Trophoblast cell (in vitro differentiated cells and primary cell): ENCODE measurements around the gene SLC6A4.

Experiments used
- DNase-seq, 2 donors: peaks; one replicate each; pipeline ENCODE4 v3.0.0-alpha.2; 2016
- H2AFZ ChIP-seq: 2 replicates; pipeline ENCODE4 v1.6.1; 2013; ENCODE audit warnings: low read length, moderate library complexity, mild to moderate bottlenecking; ENCODE audit not compliant: insufficient read depth, poor library complexity
- H2AK5ac ChIP-seq: 2 replicates; pipeline ENCODE4 v1.6.1; 2013; ENCODE audit warnings: mild to moderate bottlenecking, low read length
- H2BK120ac ChIP-seq: 2 replicates; pipeline ENCODE4 v1.6.1; 2013; ENCODE audit warnings: low read length, mild to moderate bottlenecking, moderate library complexity; ENCODE audit not compliant: insufficient read depth, poor library complexity
- H2BK12ac ChIP-seq: 2 replicates; pipeline ENCODE4 v1.6.1; 2013; ENCODE audit warnings: mild to moderate bottlenecking, low read length, moderate library complexity
- H2BK5ac ChIP-seq: 2 replicates; pipeline ENCODE4 v1.6.1; 2013; ENCODE audit warnings: low read length, low read depth, moderate library complexity, mild to moderate bottlenecking; ENCODE audit not compliant: poor library complexity
- H3K14ac ChIP-seq: 2 replicates; pipeline ENCODE4 v1.6.1; 2013; ENCODE audit warnings: mild to moderate bottlenecking, low read length
- H3K18ac ChIP-seq: 2 replicates; pipeline ENCODE4 v1.6.1; 2013; ENCODE audit warnings: mild to moderate bottlenecking, low read length
- H3K23ac ChIP-seq: 2 replicates; pipeline ENCODE4 v1.6.1; 2013; ENCODE audit warnings: low read length
- H3K27ac ChIP-seq: 2 replicates; pipeline ENCODE4 v1.5.1; 2013; ENCODE audit warnings: low read depth, mild to moderate bottlenecking, inconsistent platforms, low read length, moderate library complexity
- H3K27me3 ChIP-seq: 2 replicates; pipeline ENCODE4 v1.6.1; 2013; ENCODE audit warnings: inconsistent platforms, mild to moderate bottlenecking, low read length, moderate library complexity; ENCODE audit not compliant: insufficient read depth
- H3K36me3 ChIP-seq, 2 experiments: 1 replicate in 1 of 2; 2 replicates in 1 of 2; pipeline ENCODE4 v1.6.1; 2013; ENCODE audit warnings: low read length in 2 of 2, mild to moderate bottlenecking in 2 of 2, moderate library complexity in 1 of 2; ENCODE audit not compliant: insufficient read depth in 2 of 2, control insufficient read depth in 1 of 2
- H3K4ac ChIP-seq: 2 replicates; pipeline ENCODE4 v1.6.1; 2013; ENCODE audit warnings: low read depth, mild to moderate bottlenecking, low read length, moderate library complexity
- H3K4me1 ChIP-seq, 2 experiments: 1 replicate in 1 of 2; 2 replicates in 1 of 2; pipeline ENCODE4 v1.6.1; 2013; ENCODE audit warnings: low read length in 2 of 2, mild to moderate bottlenecking in 2 of 2, moderate library complexity in 1 of 2; ENCODE audit not compliant: insufficient read depth in 2 of 2, control insufficient read depth in 1 of 2
- H3K4me2 ChIP-seq: 2 replicates; pipeline ENCODE4 v1.6.1; 2013; ENCODE audit warnings: inconsistent platforms, mild to moderate bottlenecking, low read length, moderate library complexity
- H3K4me3 ChIP-seq: 2 replicates; pipeline ENCODE4 v1.5.1; 2013; ENCODE audit warnings: mild to moderate bottlenecking, low read depth, low read length, inconsistent platforms
- H3K79me1 ChIP-seq: one replicate; pipeline ENCODE4 v1.6.1; 2013; ENCODE audit warnings: low read length
- H3K79me2 ChIP-seq: 2 replicates; pipeline ENCODE4 v1.6.1; 2013; ENCODE audit warnings: low read length, mild to moderate bottlenecking; ENCODE audit not compliant: control insufficient read depth, insufficient read depth, poor library complexity
- H3K9ac ChIP-seq: 2 replicates; pipeline ENCODE4 v1.6.1; 2013; ENCODE audit warnings: mild to moderate bottlenecking, low read length
- H3K9me3 ChIP-seq: 2 replicates; pipeline ENCODE4 v1.6.1; 2013; ENCODE audit warnings: low read depth, mild to moderate bottlenecking, control low read depth, inconsistent platforms, low read length; ENCODE audit not compliant: insufficient read depth
- H4K12ac ChIP-seq: 2 replicates; pipeline ENCODE4 v1.6.1; 2013; ENCODE audit warnings: low read depth, mild to moderate bottlenecking, low read length, moderate library complexity
- H4K8ac ChIP-seq: 2 replicates; pipeline ENCODE4 v1.6.1; 2013; ENCODE audit warnings: low read depth, mild to moderate bottlenecking, low read length, moderate library complexity
- H4K91ac ChIP-seq: one replicate; pipeline ENCODE4 v1.6.1; 2013; ENCODE audit warnings: low read depth, mild to moderate bottlenecking, low read length, moderate library complexity
- WGBS: extraction: QIAGEN DNeasy Blood & Tissue Kit; methylation state at CpG from one replicate; pipeline ENCODE4 v1.1.7; 2013; ENCODE audit warnings: missing lambda C conversion rate; ENCODE audit not compliant: insufficient read length, insufficient coverage; ENCODE audit errors: extremely low coverage; 5-methylcytosine and 5-hydroxymethylcytosine counted together

The SLC6A4 gene

DNA sequence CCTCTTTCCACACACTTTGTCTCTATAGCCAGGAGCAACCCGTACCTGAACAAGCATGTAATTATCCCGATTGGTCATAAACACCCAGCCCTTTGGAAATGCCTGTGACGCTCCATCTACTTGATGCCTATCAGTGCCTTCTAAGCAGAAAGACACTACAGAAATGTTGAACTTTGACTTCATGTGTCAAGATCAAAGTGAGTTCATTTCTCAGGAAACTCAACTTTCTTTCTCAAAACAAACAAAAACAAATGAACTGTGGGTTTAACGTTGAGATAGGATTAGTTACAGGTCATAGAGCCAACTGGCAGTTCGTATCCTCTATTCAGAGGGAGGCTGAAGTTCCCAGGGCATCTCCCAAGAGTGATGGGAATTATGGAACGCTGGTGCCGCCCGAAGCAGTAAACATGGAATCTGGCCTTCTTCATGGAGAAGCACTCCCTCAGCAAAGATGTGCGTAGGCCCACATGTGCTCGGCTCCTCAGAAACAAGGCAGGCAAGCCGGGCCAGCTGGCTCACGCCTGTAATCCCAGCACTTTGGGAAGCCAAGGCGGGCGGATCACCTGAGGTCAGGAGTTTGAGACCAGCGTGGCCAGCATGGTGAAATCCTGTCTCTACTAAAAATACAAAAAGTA, 9.5 kb downstream of the SLC6A4 start:
- no peak overlapping the region for H4K12ac ChIP-seq
- no peak overlapping the region for H3K4me3 ChIP-seq
- peaks cover 11 to 15% of the 10 kb centered on the region in 2 experiments for H3K4me1 ChIP-seq
- no peak overlapping the region for H3K27ac ChIP-seq
- H3K9ac ChIP-seq = no peak overlapping the region
- H2AFZ ChIP-seq = no peak overlapping the region
- H3K79me1 ChIP-seq = peaks cover 4% of the 10 kb centered on the region
- H2BK120ac ChIP-seq = no peak overlapping the region
- H3K14ac ChIP-seq = no peak overlapping the region
- H3K4ac ChIP-seq = no peak overlapping the region
- H4K91ac ChIP-seq = no peak overlapping the region
- H2AK5ac ChIP-seq = no peak overlapping the region
- no peak overlapping the region for H2BK12ac ChIP-seq
- no peaks in the 10 kb centered on the region for H3K36me3 ChIP-seq
- H3K4me2 ChIP-seq = no peak overlapping the region
- no peaks in the 10 kb centered on the region for H3K9me3 ChIP-seq
- no peak overlapping the region for H3K18ac ChIP-seq
- no peaks in the 10 kb centered on the region for H3K79me2 ChIP-seq
- H3K23ac ChIP-seq = no peak overlapping the region
- H4K8ac ChIP-seq = no peak overlapping the region
- DNase-seq = peak; percentile 97
- WGBS = no CpG with 5 or more reads among the region's 15 CpGs
- H3K27me3 ChIP-seq = no peaks in the 10 kb centered on the region
- H2BK5ac ChIP-seq = no peak overlapping the region

- Histone ChIP-seq H3K36me3 (no peaks in the 10 kb centered on the region), H4K12ac (no peak overlapping the region), H3K79me1 (peaks cover 4% of the 10 kb centered on the region), H3K9me3 (no peaks in the 10 kb centered on the region), H2BK5ac (peak overlapping the region; percentile 8), H3K4ac (no peak overlapping the region), H4K8ac (no peak overlapping the region), H2BK120ac (no peak overlapping the region), H3K4me2 (no peak overlapping the region), H2AFZ (no peak overlapping the region), H3K79me2 (no peaks in the 10 kb centered on the region), H2AK5ac (no peak overlapping the region), H3K14ac (peak overlapping the region; percentile 44), H4K91ac (peak overlapping the region; percentile 72), H3K9ac (no peak overlapping the region), H3K4me1 (peaks cover 11 to 15% of the 10 kb centered on the region in 2 experiments), H3K23ac (no peak overlapping the region), H3K4me3 (no peak overlapping the region), H3K18ac (no peak overlapping the region), H3K27me3 (no peaks in the 10 kb centered on the region), H2BK12ac (no peak overlapping the region), H3K27ac (peak overlapping the region; percentile 70)
- peak; percentile 65 to 73 for DNase-seq
- WGBS = no CpG with 5 or more reads among the region's 3 CpGs
Measured at GRCh38 chr17:30225112-30225511, 10.4 kb downstream of the SLC6A4 start.

DNA sequence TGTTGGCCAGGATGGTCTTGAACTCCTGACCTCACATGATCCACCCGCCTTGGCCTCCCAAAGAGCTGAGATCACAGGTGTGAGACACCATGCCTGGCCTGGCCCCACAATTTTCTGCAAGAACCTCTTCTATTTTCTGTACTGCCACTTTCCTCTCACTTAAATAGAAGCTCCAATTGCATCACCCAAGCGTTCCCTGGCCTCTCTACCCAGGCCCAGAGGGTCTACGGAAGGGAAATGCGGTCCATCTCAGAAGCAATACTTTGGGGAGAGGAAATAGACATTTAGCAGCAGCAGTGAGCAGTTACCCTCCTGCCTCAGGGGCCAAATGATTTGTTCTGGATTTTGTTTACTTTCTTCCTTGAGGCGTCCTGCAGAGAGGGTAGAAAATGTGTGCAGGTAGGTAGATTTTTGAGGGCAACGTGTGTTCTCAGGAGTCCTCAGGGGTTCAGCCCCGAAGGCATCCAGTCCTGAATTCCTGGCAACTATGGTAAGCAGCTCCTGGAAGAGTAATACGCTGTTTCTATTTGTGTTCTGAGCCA, 11.0 kb downstream of the SLC6A4 start:
- Histone ChIP-seq H4K12ac (no peak overlapping the region), H3K27ac (no peak overlapping the region), H2BK120ac (no peak overlapping the region), H4K91ac (no peak overlapping the region), H4K8ac (no peak overlapping the region), H3K79me1 (peaks cover 4% of the 10 kb centered on the region), H2AK5ac (no peak overlapping the region), H3K4me2 (no peak overlapping the region), H2BK12ac (no peak overlapping the region), H3K4ac (no peak overlapping the region), H3K9ac (no peak overlapping the region), H3K23ac (no peak overlapping the region), H3K4me3 (no peak overlapping the region), H3K9me3 (no peaks in the 10 kb centered on the region), H2BK5ac (no peak overlapping the region), H3K36me3 (no peaks in the 10 kb centered on the region), H2AFZ (no peak overlapping the region), H3K27me3 (no peaks in the 10 kb centered on the region), H3K18ac (no peak overlapping the region), H3K14ac (no peak overlapping the region), H3K79me2 (no peaks in the 10 kb centered on the region), H3K4me1 (peaks cover 15% of the 10 kb centered on the region in 2 experiments)
- peak; percentile 15 to 31 for DNase-seq
- no CpG with 5 or more reads among the region's 8 CpGs for WGBS

GRCh38 chr17:30222721-30223175, 12.7 kb downstream of the SLC6A4 start:
- Histone ChIP-seq H3K27ac (no peak overlapping the region), H4K8ac (no peak overlapping the region), H3K18ac (no peak overlapping the region), H3K36me3 (no peaks in the 10 kb centered on the region), H3K9ac (no peak overlapping the region), H3K4me2 (no peak overlapping the region), H2AK5ac (no peak overlapping the region), H2BK12ac (no peak overlapping the region), H2BK5ac (no peak overlapping the region), H4K91ac (no peak overlapping the region), H3K4me3 (no peak overlapping the region), H3K9me3 (no peaks in the 10 kb centered on the region), H3K79me2 (no peaks in the 10 kb centered on the region), H4K12ac (no peak overlapping the region), H3K14ac (no peak overlapping the region), H3K27me3 (no peaks in the 10 kb centered on the region), H3K4ac (no peak overlapping the region), H3K23ac (no peak overlapping the region), H3K4me1 (peaks cover 15% of the 10 kb centered on the region in 2 experiments), H2AFZ (no peak overlapping the region), H2BK120ac (no peak overlapping the region), H3K79me1 (peaks cover 4% of the 10 kb centered on the region)
- WGBS = no CpG with 5 or more reads among the region's 13 CpGs
- no peak for DNase-seq
